Panc1 (cell line): ENCODE measurements around the gene ACACA. TPM values are rescaled to one million over a fixed set of nuclear protein-coding genes. Genes with fewer than 3 reads are reported as not detected.
A peak's percentile ranks its signal among the peaks of the same experiment; 100 is the strongest.

Experiments used
- ATAC-seq: fragments of 200-7000 bp; cut with Tn5 transposase; 2 replicates; pipeline ENCODE4 v1.9.1; 2020; ENCODE audit warnings: mild to moderate bottlenecking, moderate library complexity
- BruUV-seq: library from RNA; stranded (reverse); fragments of 400-500 nt; replicated peaks from 2 replicates; lab custom pipeline; 2021; lab: Mats Ljungman, UMichigan
- CTCF ChIA-PET: fragments of 300-600 bp; sonication (Branson Sonifier 250); formaldehyde crosslinking; loops from one replicate; lab custom pipeline; 2022; ENCODE audit warnings: antibody characterized with exemption; lab: Charles Lee
- POLR2A ChIA-PET: fragments of 300-600 bp; sonication (Branson Sonifier 250); formaldehyde crosslinking; loops from one replicate; lab custom pipeline; 2022; ENCODE audit warnings: antibody characterized with exemption; lab: Charles Lee
- DNase-seq: peaks from one replicate; pipeline ENCODE4 v3.0.0-alpha.2; 2010; ENCODE audit warnings: low read depth, low spot score
- H3K27ac ChIP-seq: 2 replicates; pipeline ENCODE4 v1.5.1; 2011; ENCODE audit warnings: mild to moderate bottlenecking, low read length, inconsistent platforms
- H3K27me3 ChIP-seq: fragments of 200-500 bp; sonication (Bioruptor generic); 2 replicates; pipeline ENCODE4 v1.6.0; 2014; ENCODE audit warnings: low read length, inconsistent platforms; ENCODE audit not compliant: control insufficient read depth, insufficient read depth
- H3K36me3 ChIP-seq: fragments of 200-500 bp; sonication (Bioruptor generic); 2 replicates; pipeline ENCODE4 v1.5.1; 2014; ENCODE audit warnings: inconsistent platforms, mild to moderate bottlenecking, low read length, moderate library complexity; ENCODE audit not compliant: control insufficient read depth, insufficient read depth
- H3K4me1 ChIP-seq: 2 replicates; pipeline ENCODE4 v1.5.1; 2011; ENCODE audit warnings: inconsistent platforms, mild to moderate bottlenecking, low read length, moderate library complexity; ENCODE audit not compliant: control insufficient read depth, insufficient read depth
- H3K4me3 ChIP-seq, 2 experiments: 2 replicates each; pipeline ENCODE4 v1.5.1; 2011 to 2012; ENCODE audit warnings: low read depth in 2 of 2, low read length in 2 of 2, mild to moderate bottlenecking in 2 of 2, inconsistent platforms in 1 of 2, moderate library complexity in 1 of 2
- H3K9me3 ChIP-seq: fragments of 200-500 bp; sonication (Bioruptor generic); 2 replicates; pipeline ENCODE4 v1.5.1; 2014; ENCODE audit warnings: low read depth, mild to moderate bottlenecking, inconsistent platforms, low read length, moderate library complexity; ENCODE audit not compliant: control insufficient read depth, insufficient read depth
- CTCF ChIP-seq: fragments of 450-650 bp; IDR thresholded peaks from 2 replicates; pipeline ENCODE4 v1.5.1; 2017; ENCODE audit warnings: mild to moderate bottlenecking
- POLR2AphosphoS5 ChIP-seq: IDR thresholded peaks from 2 replicates; pipeline ENCODE4 v1.6.1; 2012; ENCODE audit warnings: mild to moderate bottlenecking, low read depth, low read length, moderate library complexity
- REST ChIP-seq, 2 experiments: IDR thresholded peaks; 2 replicates each; pipeline ENCODE4 v1.6.1; 2011 to 2012; ENCODE audit warnings: low read depth in 2 of 2, control low read depth in 1 of 2, low read length in 1 of 2, mild to moderate bottlenecking in 1 of 2, moderate library complexity in 1 of 2; ENCODE audit not compliant: insufficient read depth in 1 of 2
- SIN3A ChIP-seq: IDR thresholded peaks from 2 replicates; pipeline ENCODE4 v1.6.1; 2012; ENCODE audit warnings: low read depth, mild to moderate bottlenecking, low read length, moderate library complexity, borderline replicate concordance; ENCODE audit not compliant: insufficient read depth
- TCF7L2 ChIP-seq: IDR thresholded peaks from 2 replicates; pipeline ENCODE4 v1.6.1; 2011; ENCODE audit warnings: mild to moderate bottlenecking, low read depth, low read length, inconsistent platforms
- in situ Hi-C: cut with HindIII; loops from 2 replicates; pipeline ENCODE4 v1.10.0; 2016; ENCODE audit warnings: low sequenced_read_pairs, low pct_unique_long_range_greater_than_20kb
- intact Hi-C: fragments of 100-400 bp; cut with micrococcal nuclease; formaldehyde crosslinking; loops from one replicate; pipeline ENCODE4 v1.10.0; 2022; ENCODE audit not compliant: unreplicated experiment
- total RNA-seq: library from RNA; stranded (reverse); gene quantifications from one replicate; pipeline ENCODE4 v1.2.1, GENCODE V29; 2021; ENCODE audit not compliant: unreplicated experiment

ACACA gene
- total RNA-seq, 1 experiment from 2014 or later = 131 TPM

- CTCF ChIA-PET = no interaction called here
- H3K27me3 ChIP-seq = no peaks in the 10 kb centered on the region
- in situ Hi-C loops (no loop called here), intact Hi-C loops (no loop called here)
- no TSS peak for BruUV-seq
- no peak for DNase-seq
- no peak for ATAC-seq
- H3K27ac ChIP-seq = no peak overlapping the region
- TF ChIP-seq POLR2AphosphoS5 (no peak), TCF7L2 (no peak), CTCF (no peak), SIN3A (no peak), REST (IDR thresholded peaks at IDR 0.05; ENCODE audit: insufficient read depth in 1 of 2, low read depth in 2 of 2, low read length in 1 of 2) (no peak)
- H3K4me3 ChIP-seq = no peak overlapping the region
- H3K4me1 ChIP-seq = no peaks in the 10 kb centered on the region
- POLR2A ChIA-PET = no interaction called here
- no peaks in the 10 kb centered on the region for H3K9me3 ChIP-seq
- H3K36me3 ChIP-seq = no peaks in the 10 kb centered on the region; the same call in 1 of the 2 replicates
Measured at GRCh38 chr17:37315601-37316000, 91.0 kb downstream of the ACACA start.

- in situ Hi-C loops = no loop called here
Measured at GRCh38 chr17:37312137-37312923, 94.3 kb downstream of the ACACA start.

More at GRCh38 chr17:37312137-37312923, 94.3 kb downstream of the ACACA start:
- POLR2A ChIA-PET = no interaction called here
- CTCF ChIA-PET = no interaction called here
- TSS peak; percentile 9 for BruUV-seq
- no peak for ATAC-seq
- Histone ChIP-seq H3K4me3 (no peak overlapping the region), H3K36me3 (peaks cover 1% of the 10 kb centered on the region; the same call in 1 of the 2 replicates), H3K9me3 (no peaks in the 10 kb centered on the region), H3K27ac (no peak overlapping the region), H3K27me3 (no peaks in the 10 kb centered on the region), H3K4me1 (no peaks in the 10 kb centered on the region)
- intact Hi-C loops = no loop called here
- no peak for DNase-seq
- TF ChIP-seq POLR2AphosphoS5 (no peak), TCF7L2 (no peak), CTCF (no peak), SIN3A (no peak), REST (IDR thresholded peaks at IDR 0.05; ENCODE audit: insufficient read depth in 1 of 2, low read depth in 2 of 2, low read length in 1 of 2) (no peak)
